IMR-90 (cell line): Measurements from ENCODE around the gene UGT1A4. TPM values are rescaled to one million over a fixed set of nuclear protein-coding genes. Genes with fewer than 3 reads are reported as not detected.

Experiments used
- ATAC-seq: fragments of 200-7000 bp; cut with Tn5 transposase; 2 replicates; pipeline ENCODE4 v1.9.1; 2020; ENCODE audit warnings: low read depth, mild to moderate bottlenecking, moderate library complexity
- BruUV-seq: library from RNA; stranded (reverse); fragments of 400-500 nt; replicated peaks from 2 replicates; lab custom pipeline; 2021; lab: Mats Ljungman, UMichigan
- CTCF ChIA-PET: fragments of 300-600 bp; formaldehyde crosslinking; extraction: SDS; loops from one replicate; lab custom pipeline; 2021; ENCODE audit warnings: antibody characterized with exemption; lab: Yijun Ruan, JAX
- POLR2A ChIA-PET: fragments of 300-600 bp; sonication (Branson Sonifier 250); formaldehyde crosslinking; loops from one replicate; lab custom pipeline; 2022; ENCODE audit warnings: antibody characterized with exemption; ENCODE audit not compliant: unreplicated experiment; lab: Charles Lee
- DNase-seq: peaks from one replicate; pipeline ENCODE4 v3.0.0; 2013
- H2AFZ ChIP-seq: replicated peaks from 2 replicates; pipeline ENCODE3; 2013; ENCODE audit warnings: low read length, mild to moderate bottlenecking; ENCODE audit not compliant: poor library complexity
- H2AK5ac ChIP-seq: 2 replicates; pipeline ENCODE4 v1.6.1; 2013; ENCODE audit warnings: low read depth, low read length, inconsistent platforms
- H2AK9ac ChIP-seq: replicated peaks from 2 replicates; pipeline ENCODE3; 2013; ENCODE audit warnings: mild to moderate bottlenecking, low read depth, low read length, moderate library complexity; ENCODE audit not compliant: poor library complexity
- H2BK120ac ChIP-seq: 2 replicates; pipeline ENCODE4 v1.6.1; 2013; ENCODE audit warnings: low read depth, low read length, inconsistent platforms
- H2BK15ac ChIP-seq: 3 replicates; pipeline ENCODE4 v1.6.1; 2013; ENCODE audit warnings: low read depth, low read length, inconsistent platforms
- H2BK20ac ChIP-seq: 2 replicates; pipeline ENCODE4 v1.6.1; 2013; ENCODE audit warnings: low read depth, mild to moderate bottlenecking, inconsistent platforms, low read length, moderate library complexity
- H2BK5ac ChIP-seq: 2 replicates; pipeline ENCODE4 v1.6.1; 2013; ENCODE audit warnings: mild to moderate bottlenecking, low read depth, low read length, inconsistent platforms; ENCODE audit not compliant: poor library complexity, severe bottlenecking
- H3K14ac ChIP-seq: replicated peaks from 2 replicates; pipeline ENCODE4 v1.6.1; 2013; ENCODE audit warnings: low read depth, low read length, inconsistent platforms
- H3K18ac ChIP-seq: 2 replicates; pipeline ENCODE4 v1.6.1; 2013; ENCODE audit warnings: low read depth, low read length, control low read depth
- H3K23ac ChIP-seq: 2 replicates; pipeline ENCODE4 v1.6.1; 2013; ENCODE audit warnings: low read depth, low read length, inconsistent platforms
- H3K27ac ChIP-seq: 2 replicates; pipeline ENCODE4 v1.5.1; 2013; ENCODE audit warnings: mild to moderate bottlenecking, control low read depth, low read length; ENCODE audit not compliant: insufficient read depth
- H3K27me3 ChIP-seq: 2 replicates; pipeline ENCODE4 v1.6.1; 2013; ENCODE audit warnings: low read length; ENCODE audit not compliant: control insufficient read depth, insufficient read depth
- H3K36me3 ChIP-seq: 2 replicates; pipeline ENCODE4 v1.6.1; 2013; ENCODE audit warnings: low read length, mixed read lengths; ENCODE audit not compliant: control insufficient read depth, insufficient read depth
- H3K4ac ChIP-seq: 2 replicates; pipeline ENCODE4 v1.6.1; 2013; ENCODE audit warnings: low read depth, low read length, inconsistent platforms
- H3K4me1 ChIP-seq: 2 replicates; pipeline ENCODE4 v1.6.1; 2013; ENCODE audit warnings: low read length, mixed read lengths; ENCODE audit not compliant: control insufficient read depth, insufficient read depth
- H3K4me2 ChIP-seq: 2 replicates; pipeline ENCODE4 v1.6.1; 2013; ENCODE audit warnings: low read depth, mild to moderate bottlenecking, control low read depth, low read length, moderate library complexity
- H3K4me3 ChIP-seq: 2 replicates; pipeline ENCODE4 v1.5.1; 2013; ENCODE audit warnings: low read depth, mild to moderate bottlenecking, control low read depth, low read length, moderate library complexity; ENCODE audit not compliant: insufficient read depth
- H3K56ac ChIP-seq: 2 replicates; pipeline ENCODE4 v1.6.1; 2013; ENCODE audit warnings: low read length, inconsistent platforms; ENCODE audit not compliant: insufficient read depth; ENCODE audit errors: extremely low read depth
- H3K79me1 ChIP-seq, 2 experiments: 2 replicates each; pipeline ENCODE4 v1.6.1; 2013; ENCODE audit warnings: low read length in 2 of 2, inconsistent platforms in 1 of 2, low read depth in 1 of 2
- H3K9ac ChIP-seq: 2 replicates; pipeline ENCODE4 v1.6.1; 2013; ENCODE audit warnings: low read depth, low read length, control low read depth
- H3K9me1 ChIP-seq: 2 replicates; pipeline ENCODE4 v1.6.1; 2013; ENCODE audit warnings: low read length, inconsistent platforms; ENCODE audit not compliant: insufficient read depth
- H3K9me3 ChIP-seq: 2 replicates; pipeline ENCODE4 v1.6.1; 2013; ENCODE audit warnings: low read length; ENCODE audit not compliant: control insufficient read depth, insufficient read depth
- H4K20me1 ChIP-seq: 2 replicates; pipeline ENCODE4 v1.6.1; 2013; ENCODE audit warnings: low read length, inconsistent platforms; ENCODE audit not compliant: insufficient read depth
- H4K5ac ChIP-seq: 2 replicates; pipeline ENCODE4 v1.6.1; 2013; ENCODE audit warnings: mild to moderate bottlenecking, low read depth, low read length, control low read depth
- H4K8ac ChIP-seq, 2 experiments: 2 replicates each; pipeline ENCODE4 v1.6.1; 2013; ENCODE audit warnings: low read depth in 2 of 2, low read length in 2 of 2, control low read depth in 1 of 2, inconsistent platforms in 1 of 2
- H4K91ac ChIP-seq: 2 replicates; pipeline ENCODE4 v1.6.1; 2013; ENCODE audit warnings: low read depth, low read length, inconsistent platforms; ENCODE audit not compliant: insufficient read depth
- BHLHE40 ChIP-seq: fragments of 150-350 bp; IDR thresholded peaks from 2 replicates; pipeline ENCODE4 v1.6.1; 2016; ENCODE audit warnings: mild to moderate bottlenecking, low read depth, low read length
- CEBPB ChIP-seq: IDR thresholded peaks from 2 replicates; pipeline ENCODE4 v1.6.1; 2012; ENCODE audit warnings: low read depth, low read length, improper control_type of control experiment
- CHD1 ChIP-seq: IDR thresholded peaks from 2 replicates; pipeline ENCODE4 v1.6.1; 2012; ENCODE audit warnings: low read depth, low read length, improper control_type of control experiment
- CTCF ChIP-seq: conservative IDR thresholded peaks from 2 replicates; pipeline ENCODE4 v1.5.1; 2012; ENCODE audit warnings: mild to moderate bottlenecking, low read depth, low read length, improper control_type of control experiment
- ELK1 ChIP-seq: fragments of 150-350 bp; IDR thresholded peaks from 2 replicates; pipeline ENCODE4 v1.6.1; 2016; ENCODE audit warnings: low read depth, mild to moderate bottlenecking, low read length, moderate library complexity, borderline replicate concordance
- FOS ChIP-seq: fragments of 150-350 bp; IDR thresholded peaks from 2 replicates; pipeline ENCODE4 v1.6.1; 2016; ENCODE audit warnings: low read depth, low read length
- MAFK ChIP-seq: IDR thresholded peaks from 2 replicates; pipeline ENCODE4 v1.6.1; 2012; ENCODE audit warnings: low read depth, low read length, improper control_type of control experiment
- MAZ ChIP-seq: IDR thresholded peaks from 2 replicates; pipeline ENCODE4 v1.6.1; 2012; ENCODE audit warnings: low read depth, mild to moderate bottlenecking, low read length, improper control_type of control experiment, moderate library complexity, borderline replicate concordance
- MXI1 ChIP-seq: IDR thresholded peaks from 2 replicates; pipeline ENCODE4 v1.6.1; 2012; ENCODE audit warnings: low read depth, mild to moderate bottlenecking, low read length, moderate library complexity, borderline replicate concordance
- NFE2L2 ChIP-seq: fragments of 150-350 bp; IDR thresholded peaks from 2 replicates; pipeline ENCODE4 v1.6.1; 2016; ENCODE audit warnings: low read depth, mild to moderate bottlenecking, low read length
- POLR2A ChIP-seq: IDR thresholded peaks from 2 replicates; pipeline ENCODE4 v1.6.1; 2012; ENCODE audit warnings: mild to moderate bottlenecking, low read depth, low read length
- RAD21 ChIP-seq: IDR thresholded peaks from 2 replicates; pipeline ENCODE4 v1.6.1; 2012; ENCODE audit warnings: low read length, improper control_type of control experiment
- RCOR1 ChIP-seq: IDR thresholded peaks from 2 replicates; pipeline ENCODE4 v1.6.1; 2012; ENCODE audit warnings: mild to moderate bottlenecking, low read length, improper control_type of control experiment; ENCODE audit not compliant: insufficient replicate concordance
- RFX5 ChIP-seq: IDR thresholded peaks from 2 replicates; pipeline ENCODE4 v1.8.0; 2012; ENCODE audit warnings: low read depth, mild to moderate bottlenecking, low read length, moderate library complexity
- SMC3 ChIP-seq: fragments of 150-350 bp; IDR thresholded peaks from 2 replicates; pipeline ENCODE4 v1.6.1; 2016; ENCODE audit warnings: low read depth, mild to moderate bottlenecking, antibody characterized with exemption, low read length, moderate library complexity
- USF2 ChIP-seq: fragments of 150-350 bp; IDR thresholded peaks from 2 replicates; pipeline ENCODE4 v1.6.1; 2017; ENCODE audit warnings: mild to moderate bottlenecking, antibody characterized with exemption, low read length, low read depth
- WGBS, 2 experiments: methylation state at CpG; one replicate each; pipeline versions ENCODE4 v1.1.5 to v1.1.7; 2013; ENCODE audit warnings: missing lambda C conversion rate in 2 of 2; ENCODE audit not compliant: insufficient read length in 1 of 2; ENCODE audit errors: extremely low coverage in 2 of 2; 5-methylcytosine and 5-hydroxymethylcytosine counted together
- dilution Hi-C: fragments of 300-500 bp; cut with HindIII; formaldehyde crosslinking; loops from one replicate; pipeline ENCODE4 v1.14.3; 2018; ENCODE audit warnings: low sequenced_read_pairs; ENCODE audit not compliant: unreplicated experiment
- in situ Hi-C: fragments of 300-500 bp; cut with MboI; formaldehyde crosslinking; loops from 3 replicates; pipeline ENCODE4 v1.14.3; 2019; ENCODE audit warnings: low sequenced_read_pairs, inconsistent platforms, mixed read lengths
- intact Hi-C: fragments of 100-400 bp; cut with micrococcal nuclease; formaldehyde crosslinking; loops from 2 replicates; pipeline ENCODE4 v1.10.0; 2022
- polyA plus RNA-seq, 3 experiments: library from polyadenylated mRNA; depleted of rRNA; stranded (reverse); fragments of >200 nt; gene quantifications; 2 replicates each; pipeline ENCODE4 v1.2.3, GENCODE V29; 2012; ENCODE audit warnings: low replicate concordance in 1 of 3
- total RNA-seq: library from RNA; depleted of rRNA; stranded (reverse); fragments of >200 nt; gene quantifications from 2 replicates; pipeline ENCODE4 v1.2.3, GENCODE V29; 2012

Gene UGT1A4
- total and polyA plus RNA-seq, 2 of the 4 experiments (the other 2 are of a cell fraction): not detected

- Histone ChIP-seq H3K4me1 (no peaks in the 10 kb centered on the region), H3K9ac (no peak overlapping the region), H3K36me3 (no peaks in the 10 kb centered on the region), H3K23ac (no peak overlapping the region), H3K4ac (no peak overlapping the region), H2AFZ (no peak overlapping the region), H2BK120ac (no peak overlapping the region), H3K18ac (no peak overlapping the region), H2BK15ac (no peak overlapping the region), H4K20me1 (no peaks in the 10 kb centered on the region), H3K9me1 (no peaks in the 10 kb centered on the region), H3K56ac (no peak overlapping the region), H2AK5ac (no peak overlapping the region), H2BK5ac (no peak overlapping the region), H3K14ac (no peak overlapping the region), H4K5ac (no peak overlapping the region), H3K4me2 (no peak overlapping the region), H4K91ac (no peak overlapping the region), H3K9me3 (no peaks in the 10 kb centered on the region; the same call in 1 of the 2 replicates), H2AK9ac (no peak overlapping the region), H3K27ac (no peak overlapping the region), H3K79me1 (no peaks in the 10 kb centered on the region), H3K27me3 (peaks cover 29% of the 10 kb centered on the region), H4K8ac (no peak overlapping the region), H2BK20ac (no peak overlapping the region), H3K4me3 (no peak overlapping the region)
- POLR2A ChIA-PET: no interaction called here
- no peak for ATAC-seq
- no peak for DNase-seq
- intact Hi-C loops (no loop called here), dilution Hi-C loops (no loop called here), in situ Hi-C loops (no loop called here)
- WGBS, 2 experiments: no CpG with 5 or more reads among the region's 2 CpGs
- no peak for TF ChIP-seq USF2
- no peak for TF ChIP-seq FOS
- TF ChIP-seq CHD1: no peak
- TF ChIP-seq RCOR1: no peak
- TF ChIP-seq RFX5: no peak
- no peak for TF ChIP-seq SMC3
- no peak for TF ChIP-seq MAZ
- no peak for TF ChIP-seq POLR2A
- no peak for TF ChIP-seq BHLHE40
- no peak for TF ChIP-seq MXI1
- no peak for TF ChIP-seq ELK1
- TF ChIP-seq NFE2L2: no peak
- no peak for TF ChIP-seq CTCF
- TF ChIP-seq CEBPB: no peak
- TF ChIP-seq MAFK: no peak
- TF ChIP-seq RAD21: no peak
- no TSS peak for BruUV-seq
- CTCF ChIA-PET: no interaction called here
Observed at GRCh38 chr2:233803292-233803911, 84.9 kb downstream of the UGT1A4 start.
